Measurements from ENCODE around the gene TSEN2. TPM values are rescaled to one million over a fixed set of nuclear protein-coding genes. Genes with fewer than 3 reads are reported as not detected.
A peak's percentile ranks its signal among the peaks of the same experiment; 100 is the strongest.
"Not testable (repeated sequence)": the region's sequence is repeated elsewhere in the genome, so short reads cannot be mapped to it uniquely, and the experiment has no call there.

Gene TSEN2
- total and polyA plus RNA-seq, 2 of the 4 experiments (the other 2 are of a cell fraction), result 9.5 to 14.2 TPM

GRCh38 chr3:12543497-12543896, 59.2 kb downstream of the TSEN2 start:
- no CpG with 5 or more reads among the region's 12 CpGs for WGBS, 2 experiments (ENCODE audit: extremely low coverage in 2 of 2, insufficient read length in 1 of 2)
- ATAC-seq (ENCODE audit: low read depth); H2BK120ac ChIP-seq (ENCODE audit: low read depth, low read length); H3K36me3 ChIP-seq (ENCODE audit: control insufficient read depth, insufficient read depth, low read length); in situ Hi-C loops (cut with MboI; ENCODE audit: low sequenced_read_pairs); H2BK5ac ChIP-seq (ENCODE audit: low read depth, low read length, poor library complexity, severe bottlenecking); H3K9me1 ChIP-seq (ENCODE audit: insufficient read depth, low read length); H3K27me3 ChIP-seq (ENCODE audit: control insufficient read depth, insufficient read depth, low read length); intact Hi-C loops (cut with micrococcal nuclease); H3K56ac ChIP-seq (ENCODE audit: extremely low read depth, insufficient read depth, low read length); POLR2A ChIA-PET (ENCODE audit: unreplicated experiment); dilution Hi-C loops (cut with HindIII; ENCODE audit: low sequenced_read_pairs, unreplicated experiment); H3K4me1 ChIP-seq (ENCODE audit: control insufficient read depth, insufficient read depth, low read length); BruUV-seq (replicated peaks); DNase-seq; H3K18ac ChIP-seq (ENCODE audit: low read depth, low read length); H2AK5ac ChIP-seq (ENCODE audit: low read depth, low read length); H2BK20ac ChIP-seq (ENCODE audit: low read depth, low read length); H4K8ac ChIP-seq (ENCODE audit: low read depth in 2 of 2, low read length in 2 of 2); H2AK9ac ChIP-seq (replicated peaks; ENCODE audit: low read depth, low read length, poor library complexity); H3K14ac ChIP-seq (replicated peaks; ENCODE audit: low read depth, low read length); H2BK15ac ChIP-seq (ENCODE audit: low read depth, low read length); H3K23ac ChIP-seq (ENCODE audit: low read depth, low read length); H3K9me3 ChIP-seq (ENCODE audit: control insufficient read depth, insufficient read depth, low read length); H3K4ac ChIP-seq (ENCODE audit: low read depth, low read length); H3K27ac ChIP-seq (ENCODE audit: insufficient read depth, low read length); H4K20me1 ChIP-seq (ENCODE audit: insufficient read depth, low read length); H3K79me1 ChIP-seq (ENCODE audit: low read depth in 1 of 2, low read length in 2 of 2); H3K4me2 ChIP-seq (ENCODE audit: low read depth, low read length); H2AFZ ChIP-seq (replicated peaks; ENCODE audit: low read length, poor library complexity); H4K5ac ChIP-seq (ENCODE audit: low read depth, low read length); H3K4me3 ChIP-seq (ENCODE audit: insufficient read depth, low read depth, low read length); H3K9ac ChIP-seq (ENCODE audit: low read depth, low read length); H4K91ac ChIP-seq (ENCODE audit: insufficient read depth, low read depth, low read length): not testable (repeated sequence)
- peak; percentile 26; the same call in 1 of the 2 replicates for TF ChIP-seq CEBPB (IDR thresholded peaks at IDR 0.05; ENCODE audit: low read depth, low read length)
- CTCF ChIA-PET, result interaction anchor here (0.6 kb wide), 1 partner anchor 11 kb away, joined by 3 read pairs; no protein-coding TSS in a partner anchor

Measured in IMR-90 (cell line).